GM18526 (cell line): ENCODE results near the gene EHMT1.
A peak's percentile ranks its signal among the peaks of the same experiment; 100 is the strongest.

ENCODE experiments used
- POLR2A ChIP-seq: IDR thresholded peaks from 3 replicates; pipeline ENCODE4 v1.6.1; 2011; ENCODE audit not compliant: insufficient read length; ENCODE audit errors: extremely low read depth

EHMT1 gene

GRCh38 chr9:137721479-137721878 lies 102.7 kb downstream of the EHMT1 start:
- TF ChIP-seq POLR2A: no peak

GRCh38 chr9:137721899-137722298 lies 103.1 kb downstream of the EHMT1 start:
- TF ChIP-seq POLR2A: no peak

GRCh38 chr9:137722481-137722880 lies 103.7 kb downstream of the EHMT1 start:
- TF ChIP-seq POLR2A: no peak

GRCh38 chr9:137723783-137724445 lies 105.1 kb downstream of the EHMT1 start:
- no peak for TF ChIP-seq POLR2A

- TF ChIP-seq POLR2A: no peak
These were observed 106.0 kb downstream of the EHMT1 start for GRCh38 chr9:137724818-137725240.

GRCh38 chr9:137725598-137725997 lies 106.8 kb downstream of the EHMT1 start:
- no peak for TF ChIP-seq POLR2A

GRCh38 chr9:137726764-137727163 lies 108.0 kb downstream of the EHMT1 start:
- no peak for TF ChIP-seq POLR2A

- TF ChIP-seq POLR2A: no peak
These were observed 108.9 kb downstream of the EHMT1 start for GRCh38 chr9:137727716-137728115.

GRCh38 chr9:137728444-137729311 lies 109.9 kb downstream of the EHMT1 start:
- no peak for TF ChIP-seq POLR2A

- no peak for TF ChIP-seq POLR2A
These were observed 112.6 kb downstream of the EHMT1 start for GRCh38 chr9:137731216-137731946.

- no peak for TF ChIP-seq POLR2A
These were observed 113.4 kb downstream of the EHMT1 start for GRCh38 chr9:137731947-137732813.

GRCh38 chr9:137733429-137733828 lies 114.6 kb downstream of the EHMT1 start:
- TF ChIP-seq POLR2A: no peak

GRCh38 chr9:137734181-137734580 lies 115.4 kb downstream of the EHMT1 start:
- TF ChIP-seq POLR2A: no peak

GRCh38 chr9:137738703-137739102 lies 119.9 kb downstream of the EHMT1 start:
- no peak for TF ChIP-seq POLR2A

GRCh38 chr9:137739371-137740309 lies 120.8 kb downstream of the EHMT1 start:
- peak; percentile 5 for TF ChIP-seq POLR2A
